GM19452 (cell line): ENCODE results near the gene TNNC1.

Experiments
- ATAC-seq: cut with Tn5 transposase; IDR thresholded peaks from one replicate; pipeline ENCODE4 v1.9.1; 2021; ENCODE audit not compliant: unreplicated experiment

Gene TNNC1

GRCh38 chr3:52484680-52485461 is 31.0 kb upstream of the TNNC1 start:
- no peak for ATAC-seq

- no peak for ATAC-seq
These were observed 29.9 kb upstream of the TNNC1 start for GRCh38 chr3:52483577-52484381.

DNA sequence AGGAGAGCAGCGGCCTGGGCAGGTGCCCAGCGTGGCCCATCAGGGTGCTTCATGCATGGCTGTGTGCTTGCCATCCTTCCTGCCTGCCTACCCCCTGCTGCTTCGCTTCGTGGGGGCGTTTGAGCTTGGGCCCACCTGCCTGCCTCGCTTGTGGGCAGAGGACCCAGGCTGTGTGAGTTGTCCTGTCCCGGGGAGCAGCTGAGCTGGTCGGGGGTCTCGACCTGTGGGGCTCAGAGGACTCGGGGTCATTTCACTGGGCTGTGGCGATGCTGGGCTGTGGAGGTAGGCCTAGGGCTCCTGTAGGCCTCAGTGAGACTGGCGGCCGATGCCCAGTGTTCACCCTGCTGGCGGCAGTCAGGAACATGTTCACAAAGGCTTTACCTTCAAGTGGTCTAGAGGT is 29.2 kb upstream of the TNNC1 start:
- no peak for ATAC-seq

DNA sequence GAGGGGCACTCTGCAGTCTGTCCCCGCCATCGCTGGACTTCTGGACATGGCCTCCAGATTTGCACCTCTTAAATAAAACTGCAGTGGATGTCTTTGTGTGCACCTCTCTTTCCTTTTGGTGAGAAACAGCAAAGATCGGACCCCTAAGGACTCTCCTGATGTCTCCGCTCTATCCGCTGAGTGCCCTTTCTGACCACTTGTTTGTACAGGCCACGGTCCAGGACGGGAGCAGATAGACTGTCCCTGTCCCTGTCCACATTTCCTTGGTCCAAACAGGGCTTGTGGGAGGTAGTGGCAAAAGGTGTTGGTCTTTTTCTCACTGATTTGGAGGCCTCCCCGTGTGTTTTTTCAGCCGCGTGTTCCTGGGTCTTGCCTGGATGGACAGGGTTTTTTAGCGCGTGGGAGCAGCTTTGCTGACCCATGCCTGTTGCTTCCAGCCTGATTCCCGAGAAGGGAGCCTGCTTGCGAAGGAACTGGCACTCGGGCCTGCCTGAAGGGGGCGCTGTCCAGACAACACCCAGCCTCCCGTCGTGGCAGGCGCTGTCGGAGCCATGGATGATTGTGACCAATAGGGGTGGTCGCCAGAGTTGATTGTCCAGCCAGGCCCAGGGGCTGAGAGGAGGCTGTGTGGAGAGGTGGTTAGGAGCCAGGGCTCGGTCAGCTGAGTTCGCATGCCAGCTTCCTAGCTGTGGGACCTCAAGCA is 28.1 kb upstream of the TNNC1 start:
- no peak for ATAC-seq

DNA sequence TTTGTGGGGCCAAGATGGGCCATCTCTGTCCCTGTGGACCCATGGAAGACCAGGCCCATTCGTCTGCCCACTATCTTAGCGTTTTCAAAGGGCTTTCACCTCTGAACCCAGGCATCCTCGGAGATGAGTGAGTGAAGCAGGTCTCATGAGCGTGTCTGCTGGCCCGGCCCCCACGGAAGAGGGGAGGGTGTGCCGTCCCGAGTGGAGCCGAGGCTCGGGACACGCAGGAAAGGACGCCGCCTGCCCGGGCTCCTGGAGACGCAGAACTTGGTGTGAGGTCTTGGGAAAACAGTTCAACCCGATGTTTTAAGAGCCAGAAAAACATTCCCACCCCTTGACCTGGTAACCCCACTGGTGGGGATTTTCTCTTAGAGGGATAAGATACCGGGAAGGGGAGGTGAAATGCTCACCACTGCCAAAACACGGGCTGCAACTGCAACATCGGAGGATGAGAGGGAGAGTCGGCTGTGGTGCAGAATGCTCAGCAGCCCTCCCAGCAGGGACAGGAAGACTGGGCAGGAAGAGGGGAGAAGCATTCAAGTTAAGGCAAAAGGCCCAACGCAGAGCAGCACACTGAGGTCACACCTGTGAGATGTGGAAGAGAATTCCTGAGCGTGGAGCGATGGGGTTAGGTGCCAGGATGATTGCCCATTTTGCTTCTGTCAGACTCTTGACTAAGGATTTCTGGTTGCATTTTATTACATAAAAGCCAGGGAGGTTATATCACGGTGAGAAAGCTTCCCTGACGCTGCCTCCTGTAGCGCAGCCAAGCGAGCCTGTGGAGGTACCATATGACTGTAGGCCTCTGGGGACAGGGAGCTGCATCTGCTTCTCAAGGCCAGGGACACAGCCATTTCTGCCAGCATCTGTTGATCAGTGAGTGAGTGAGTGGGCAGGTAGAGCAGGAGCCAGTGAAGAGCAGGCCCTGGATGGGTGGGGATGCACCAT is 27.2 kb upstream of the TNNC1 start:
- ATAC-seq, result no peak

DNA sequence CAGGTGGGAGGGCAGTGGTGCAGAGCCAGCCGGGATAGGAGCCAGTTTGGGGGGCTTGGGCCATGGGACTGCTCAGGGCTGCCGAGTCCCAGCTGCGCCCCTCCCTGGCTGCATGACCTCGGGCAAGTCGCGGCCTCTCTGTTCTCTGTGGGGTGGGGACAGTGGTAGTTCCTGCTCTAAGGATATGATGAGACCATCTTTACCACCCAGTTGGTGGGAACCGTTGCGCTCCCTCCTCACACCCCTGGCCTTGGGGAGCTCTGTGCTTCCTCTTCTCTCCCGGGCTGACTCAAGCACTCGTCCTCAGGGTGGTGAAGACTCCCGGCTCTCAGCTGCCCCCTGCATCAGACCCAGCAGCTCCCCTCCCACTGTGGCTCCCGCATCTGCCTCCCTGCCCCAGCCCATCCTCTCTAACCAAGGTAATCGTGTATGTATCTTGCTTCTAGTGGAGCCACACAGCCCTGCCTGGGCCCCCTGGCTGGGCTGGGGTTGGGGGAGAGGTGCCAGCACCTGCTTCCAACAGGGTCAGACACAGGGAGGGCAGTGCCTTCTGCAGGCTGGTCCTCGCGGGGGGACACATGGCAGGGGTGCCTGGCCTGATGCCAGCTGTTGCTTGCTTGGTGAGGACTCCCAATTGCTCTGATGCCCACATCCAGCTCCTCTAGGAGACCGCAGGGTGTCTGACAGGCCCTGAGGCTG is 26.2 kb upstream of the TNNC1 start:
- no peak for ATAC-seq

GRCh38 chr3:52479037-52479876 is 25.4 kb upstream of the TNNC1 start:
- no peak for ATAC-seq

DNA sequence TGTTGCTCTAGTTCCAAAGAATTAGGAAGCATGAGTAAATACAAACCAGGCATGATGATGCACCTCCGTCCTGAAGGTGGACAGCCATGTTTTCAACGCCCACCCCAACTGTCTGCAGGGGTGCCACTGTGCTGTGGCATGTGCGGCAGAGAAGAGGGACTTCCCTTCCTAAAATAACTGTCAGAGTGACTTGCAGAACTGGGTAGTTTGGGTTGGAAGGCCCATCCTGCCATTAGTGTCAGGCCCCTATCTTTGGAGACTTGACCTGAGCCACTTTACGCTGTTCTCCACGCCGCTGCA is 23.9 kb upstream of the TNNC1 start:
- ATAC-seq, result no peak

DNA sequence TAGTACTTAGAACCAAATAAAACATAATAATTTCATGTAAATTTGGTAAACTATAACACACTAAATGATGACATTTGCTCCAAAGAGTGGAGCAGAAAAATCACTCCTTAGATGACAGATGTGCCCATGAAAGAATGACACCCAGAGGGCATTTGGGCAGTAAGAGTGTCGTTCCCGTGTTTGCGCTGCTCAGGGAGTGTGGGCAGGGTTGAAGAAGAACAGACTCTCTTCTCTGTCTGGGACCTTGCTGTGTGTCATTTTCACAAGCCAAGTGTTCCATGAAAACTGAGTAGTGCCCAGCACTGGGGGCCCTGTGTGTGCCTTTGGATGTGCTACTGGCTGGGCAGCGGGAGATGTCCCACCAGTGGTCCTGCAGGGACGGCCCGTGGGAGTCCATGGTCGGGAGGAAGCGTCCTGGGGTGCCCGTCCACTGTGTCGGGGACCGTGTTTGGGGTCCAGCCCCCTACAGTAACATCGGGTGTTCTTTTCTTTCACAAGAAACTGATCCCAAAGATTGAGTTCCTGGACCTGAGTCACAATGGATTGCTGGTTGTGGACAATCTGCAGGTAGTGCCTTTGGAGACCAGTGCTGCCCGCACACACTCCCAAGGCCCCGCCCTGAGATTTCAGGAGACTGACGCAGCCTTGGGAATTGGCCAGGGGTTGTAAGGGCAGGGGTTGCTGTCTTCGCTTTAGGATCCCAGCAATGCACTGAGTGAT is 23.4 kb upstream of the TNNC1 start:
- no peak for ATAC-seq

GRCh38 chr3:52473026-52473425 is 19.2 kb upstream of the TNNC1 start:
- ATAC-seq, result no peak

GRCh38 chr3:52472239-52473000 is 18.6 kb upstream of the TNNC1 start:
- no peak for ATAC-seq

DNA sequence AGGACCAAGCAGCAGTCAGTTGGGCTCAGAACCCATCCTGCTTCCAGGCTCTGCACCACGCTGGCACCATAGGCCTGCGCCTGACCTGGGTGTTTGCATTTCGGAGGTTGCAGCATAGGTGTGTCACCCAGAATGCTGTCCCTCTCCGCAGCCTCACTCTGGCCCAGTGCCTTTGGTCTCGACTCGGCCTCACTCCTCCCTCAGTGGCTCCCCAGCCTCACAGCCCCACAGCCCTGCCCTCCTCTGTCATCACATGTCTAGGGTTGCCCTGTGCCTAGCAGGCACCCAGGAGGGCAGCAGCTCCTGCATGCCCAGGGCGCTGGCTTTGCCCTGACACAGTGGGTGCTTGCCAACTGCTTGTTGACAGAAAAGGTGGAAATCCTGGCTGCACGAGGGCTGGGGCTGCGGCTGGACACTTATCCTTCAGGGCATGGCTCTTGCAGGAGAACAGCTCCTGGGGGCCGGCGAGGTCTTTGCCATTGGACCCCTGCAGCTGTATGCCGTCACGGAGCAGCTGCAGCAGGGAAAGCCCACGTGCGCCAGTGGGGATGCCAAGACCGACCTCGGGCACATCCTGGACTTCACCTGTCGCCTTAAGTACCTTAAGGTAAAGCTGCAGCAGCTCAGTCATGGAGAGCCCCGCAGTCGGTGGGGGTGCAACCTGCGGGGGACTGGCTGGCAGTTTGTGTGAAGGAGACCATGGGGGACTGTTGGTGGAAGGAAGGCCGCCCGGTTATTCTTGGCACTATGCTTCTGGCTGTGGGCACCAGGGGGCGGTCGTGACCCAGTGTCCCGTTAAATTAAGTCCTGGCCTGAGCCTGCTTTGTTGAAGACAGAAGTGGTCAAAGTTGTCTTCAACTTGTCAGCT is 17.8 kb upstream of the TNNC1 start:
- ATAC-seq, result no peak

DNA sequence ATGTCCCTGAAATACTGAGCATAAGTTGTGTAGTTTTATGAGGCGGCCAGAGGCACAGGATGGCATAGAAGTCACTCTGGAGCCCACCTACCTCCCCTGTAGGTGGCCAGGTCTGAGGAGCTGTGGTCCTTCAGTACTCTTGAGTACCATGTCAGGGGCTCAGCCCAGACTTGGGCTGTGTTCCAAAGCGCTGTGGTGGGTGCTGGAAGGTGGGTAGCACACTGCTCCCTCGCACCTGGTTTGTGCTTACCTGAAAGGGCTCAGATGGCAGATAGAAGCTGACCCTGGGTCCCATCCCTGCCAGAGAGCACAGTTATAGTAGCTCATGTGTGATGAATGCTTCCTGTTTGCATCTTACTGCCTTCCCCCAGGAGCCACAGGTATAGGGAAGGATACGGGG is 17.1 kb upstream of the TNNC1 start:
- no peak for ATAC-seq

GRCh38 chr3:52469001-52469400 is 15.2 kb upstream of the TNNC1 start:
- no peak for ATAC-seq

- no peak for ATAC-seq
These were observed 14.5 kb upstream of the TNNC1 start for GRCh38 chr3:52468336-52468735.

DNA sequence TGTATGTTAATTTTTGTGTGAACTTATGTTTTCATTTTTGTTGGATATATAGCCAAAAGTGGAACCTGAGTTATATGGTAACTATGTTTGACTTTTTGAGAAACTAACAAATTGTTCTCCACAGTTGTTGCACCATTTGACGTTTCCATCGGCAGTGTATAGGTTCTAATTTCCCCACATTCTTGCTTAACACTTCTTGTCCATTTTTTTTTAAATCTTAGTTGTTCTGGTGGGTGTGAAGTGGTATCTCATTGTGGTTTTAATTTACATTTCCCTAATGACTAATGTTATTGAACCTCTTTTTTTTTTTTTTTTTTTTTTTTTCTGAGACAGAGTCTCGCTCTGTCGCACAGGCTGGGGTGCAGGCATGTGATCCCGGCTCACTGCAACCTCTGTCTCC is 9.6 kb upstream of the TNNC1 start:
- no peak for ATAC-seq

GRCh38 chr3:52461874-52462273 is 8.0 kb upstream of the TNNC1 start:
- ATAC-seq, result no peak
